ENCODE data around the gene SYNPO2. TPM values are rescaled to one million over a fixed set of nuclear protein-coding genes. Genes with fewer than 3 reads are reported as not detected.

Gene SYNPO2
- total and polyA plus RNA-seq, 2 of the 13 experiments (the other 11 are each of a cell fraction or from before 2014, with no cell fraction given) = not detected

DNA sequence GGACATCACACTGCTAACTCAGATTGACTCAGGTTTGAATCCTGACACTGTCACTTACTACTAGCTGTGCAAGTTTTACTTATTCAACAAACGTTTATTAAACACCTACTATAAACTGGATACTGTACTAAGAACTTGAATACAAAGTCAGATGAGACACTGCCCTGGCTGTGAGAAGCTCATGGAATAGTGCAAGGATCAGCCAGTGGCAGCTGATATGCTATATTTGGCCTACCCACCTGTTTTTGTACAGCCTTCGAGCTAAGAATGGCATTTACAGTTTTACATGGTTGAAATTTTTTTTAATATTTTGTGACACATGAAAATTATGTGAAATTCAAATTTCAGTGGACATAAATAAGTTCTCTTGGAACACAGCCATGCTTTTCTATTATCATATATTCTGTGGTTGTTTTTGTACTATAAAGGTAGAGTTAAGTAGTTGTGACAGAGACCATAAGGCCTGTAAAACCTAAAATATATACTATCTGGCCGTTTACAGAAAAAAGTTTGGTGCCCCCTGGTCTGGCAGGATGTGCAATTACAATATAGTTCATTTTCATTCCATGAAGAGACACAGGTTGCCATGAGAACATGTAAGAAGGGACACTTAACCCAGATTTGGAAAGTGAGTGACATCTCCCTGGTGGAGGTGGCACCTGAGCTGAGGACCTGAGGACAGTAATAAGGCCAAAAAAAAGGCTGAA lies 49.3 kb upstream of the SYNPO2 start:
- H3K9me3 ChIP-seq (ENCODE audit: low read length) = no peaks in the 10 kb centered on the region
- in situ Hi-C loops (cut with HindIII; ENCODE audit: extremely low pct_ligation_motif_present, low pct_unique_long_range_greater_than_20kb) = no loop called here
- WGBS (ENCODE audit: low lambda C conversion rate) = 30% methylated on average over 3 of the region's 3 CpGs
- TF ChIP-seq ZNF773 (CRISPR knock-in tag; IDR thresholded peaks at IDR 0.05; ENCODE audit: borderline replicate concordance) = no peak
- TF ChIP-seq, protein P1, sequence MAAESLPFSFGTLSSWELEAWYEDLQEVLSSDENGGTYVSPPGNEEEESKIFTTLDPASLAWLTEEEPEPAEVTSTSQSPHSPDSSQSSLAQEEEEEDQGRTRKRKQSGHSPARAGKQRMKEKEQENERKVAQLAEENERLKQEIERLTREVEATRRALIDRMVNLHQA (CRISPR knock-in tag; IDR thresholded peaks at IDR 0.05) = no peak
- TF ChIP-seq, protein P2, sequence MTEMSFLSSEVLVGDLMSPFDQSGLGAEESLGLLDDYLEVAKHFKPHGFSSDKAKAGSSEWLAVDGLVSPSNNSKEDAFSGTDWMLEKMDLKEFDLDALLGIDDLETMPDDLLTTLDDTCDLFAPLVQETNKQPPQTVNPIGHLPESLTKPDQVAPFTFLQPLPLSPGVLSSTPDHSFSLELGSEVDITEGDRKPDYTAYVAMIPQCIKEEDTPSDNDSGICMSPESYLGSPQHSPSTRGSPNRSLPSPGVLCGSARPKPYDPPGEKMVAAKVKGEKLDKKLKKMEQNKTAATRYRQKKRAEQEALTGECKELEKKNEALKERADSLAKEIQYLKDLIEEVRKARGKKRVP (CRISPR knock-in tag; IDR thresholded peaks at IDR 0.05) = no peak
- no peak for TF ChIP-seq ZNF550 (CRISPR knock-in tag; IDR thresholded peaks at IDR 0.05; ENCODE audit: borderline replicate concordance)
- no peak for TF ChIP-seq POLR2A (IDR thresholded peaks at IDR 0.05; ENCODE audit: insufficient read depth in 1 of 2, low read depth in 2 of 2, low read length in 2 of 2)
- TF ChIP-seq ZMAT3 (CRISPR knock-in tag; conservative IDR thresholded peaks at IDR 0.05) = no peak
- no peak for TF ChIP-seq GTF2F1 (IDR thresholded peaks at IDR 0.05; ENCODE audit: low read length)
- no peak for TF ChIP-seq MED8 (CRISPR knock-in tag; IDR thresholded peaks at IDR 0.05; ENCODE audit: insufficient replicate concordance)
- no peak for TF ChIP-seq CREM (IDR thresholded peaks at IDR 0.05)
- TF ChIP-seq CREM (CRISPR knock-in tag; IDR thresholded peaks at IDR 0.05) = no peak
- no peak for TF ChIP-seq EEA1 (CRISPR knock-in tag; IDR thresholded peaks at IDR 0.05; ENCODE audit: borderline replicate concordance)
- TF ChIP-seq, protein P3, sequence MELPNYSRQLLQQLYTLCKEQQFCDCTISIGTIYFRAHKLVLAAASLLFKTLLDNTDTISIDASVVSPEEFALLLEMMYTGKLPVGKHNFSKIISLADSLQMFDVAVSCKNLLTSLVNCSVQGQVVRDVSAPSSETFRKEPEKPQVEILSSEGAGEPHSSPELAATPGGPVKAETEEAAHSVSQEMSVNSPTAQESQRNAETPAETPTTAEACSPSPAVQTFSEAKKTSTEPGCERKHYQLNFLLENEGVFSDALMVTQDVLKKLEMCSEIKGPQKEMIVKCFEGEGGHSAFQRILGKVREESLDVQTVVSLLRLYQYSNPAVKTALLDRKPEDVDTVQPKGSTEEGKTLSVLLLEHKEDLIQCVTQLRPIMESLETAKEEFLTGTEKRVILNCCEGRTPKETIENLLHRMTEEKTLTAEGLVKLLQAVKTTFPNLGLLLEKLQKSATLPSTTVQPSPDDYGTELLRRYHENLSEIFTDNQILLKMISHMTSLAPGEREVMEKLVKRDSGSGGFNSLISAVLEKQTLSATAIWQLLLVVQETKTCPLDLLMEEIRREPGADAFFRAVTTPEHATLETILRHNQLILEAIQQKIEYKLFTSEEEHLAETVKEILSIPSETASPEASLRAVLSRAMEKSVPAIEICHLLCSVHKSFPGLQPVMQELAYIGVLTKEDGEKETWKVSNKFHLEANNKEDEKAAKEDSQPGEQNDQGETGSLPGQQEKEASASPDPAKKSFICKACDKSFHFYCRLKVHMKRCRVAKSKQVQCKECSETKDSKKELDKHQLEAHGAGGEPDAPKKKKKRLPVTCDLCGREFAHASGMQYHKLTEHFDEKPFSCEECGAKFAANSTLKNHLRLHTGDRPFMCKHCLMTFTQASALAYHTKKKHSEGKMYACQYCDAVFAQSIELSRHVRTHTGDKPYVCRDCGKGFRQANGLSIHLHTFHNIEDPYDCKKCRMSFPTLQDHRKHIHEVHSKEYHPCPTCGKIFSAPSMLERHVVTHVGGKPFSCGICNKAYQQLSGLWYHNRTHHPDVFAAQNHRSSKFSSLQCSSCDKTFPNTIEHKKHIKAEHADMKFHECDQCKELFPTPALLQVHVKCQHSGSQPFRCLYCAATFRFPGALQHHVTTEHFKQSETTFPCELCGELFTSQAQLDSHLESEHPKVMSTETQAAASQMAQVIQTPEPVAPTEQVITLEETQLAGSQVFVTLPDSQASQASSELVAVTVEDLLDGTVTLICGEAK (IDR thresholded peaks at IDR 0.05) = no peak
- TF ChIP-seq, protein P3 (CRISPR knock-in tag; IDR thresholded peaks at IDR 0.05) = no peak
- TF ChIP-seq ZNF3 (CRISPR knock-in tag; IDR thresholded peaks at IDR 0.05) = no peak
- no peak for TF ChIP-seq ISX (CRISPR knock-in tag; conservative IDR thresholded peaks at IDR 0.05)
- TF ChIP-seq ZNF335 (CRISPR knock-in tag; IDR thresholded peaks at IDR 0.05) = no peak
- no peak for TF ChIP-seq FOXA3 (CRISPR knock-in tag; IDR thresholded peaks at IDR 0.05)

More for the DNA sequence above, 49.3 kb upstream of the SYNPO2 start:
- Histone ChIP-seq H3K4me2 (ENCODE audit: low read depth, low read length) (no peak overlapping the region), H4K20me1 (ENCODE audit: insufficient read depth, low read length) (no peaks in the 10 kb centered on the region), H3K27ac (ENCODE audit: extremely low read length, insufficient read depth, low read length) (no peak overlapping the region), H3K79me2 (ENCODE audit: insufficient read depth, low read length) (peaks cover 12% of the 10 kb centered on the region), H3K4me1 (ENCODE audit: insufficient read depth, low read length) (peaks cover 11% of the 10 kb centered on the region), H2AFZ (ENCODE audit: low read length) (no peak overlapping the region), H3K27me3 (ENCODE audit: control insufficient read depth in 1 of 2, insufficient read depth in 2 of 2, low read length in 2 of 2) (no peaks in the 10 kb centered on the region; a peak in 1 of 5 replicates), H3K36me3 (replicated peaks in 1 of 2; ENCODE audit: control insufficient read depth in 1 of 2, insufficient read depth in 2 of 2, low read length in 2 of 2) (no peaks in the 10 kb centered on the region), H3K9ac (ENCODE audit: insufficient read depth, low read depth, low read length) (no peak overlapping the region), H3K4me3 (replicated peaks in 1 of 3; ENCODE audit: insufficient read depth in 1 of 3, low read depth in 2 of 3, low read length in 3 of 3) (no peak overlapping the region)
- no peak for ATAC-seq
- intact Hi-C loops (cut with micrococcal nuclease; ENCODE audit: unreplicated experiment) = no loop called here
- CTCF ChIA-PET (ENCODE audit: low intra/inter-chr PET ratio, low total read pairs) = no interaction called here
- no peak for FAIRE-seq
- no TSS peak for BruUV-seq (replicated peaks)
- POLR2A ChIA-PET = no interaction called here
- no peak for DNase-seq (ENCODE audit: low spot score)

All from HepG2 (cell line).